GM21390 (cell line): ENCODE data around the gene PTPN1.

Experiments used
- ATAC-seq: cut with Tn5 transposase; IDR thresholded peaks from one replicate; pipeline ENCODE4 v1.9.1; 2021; ENCODE audit not compliant: unreplicated experiment

The PTPN1 gene

DNA sequence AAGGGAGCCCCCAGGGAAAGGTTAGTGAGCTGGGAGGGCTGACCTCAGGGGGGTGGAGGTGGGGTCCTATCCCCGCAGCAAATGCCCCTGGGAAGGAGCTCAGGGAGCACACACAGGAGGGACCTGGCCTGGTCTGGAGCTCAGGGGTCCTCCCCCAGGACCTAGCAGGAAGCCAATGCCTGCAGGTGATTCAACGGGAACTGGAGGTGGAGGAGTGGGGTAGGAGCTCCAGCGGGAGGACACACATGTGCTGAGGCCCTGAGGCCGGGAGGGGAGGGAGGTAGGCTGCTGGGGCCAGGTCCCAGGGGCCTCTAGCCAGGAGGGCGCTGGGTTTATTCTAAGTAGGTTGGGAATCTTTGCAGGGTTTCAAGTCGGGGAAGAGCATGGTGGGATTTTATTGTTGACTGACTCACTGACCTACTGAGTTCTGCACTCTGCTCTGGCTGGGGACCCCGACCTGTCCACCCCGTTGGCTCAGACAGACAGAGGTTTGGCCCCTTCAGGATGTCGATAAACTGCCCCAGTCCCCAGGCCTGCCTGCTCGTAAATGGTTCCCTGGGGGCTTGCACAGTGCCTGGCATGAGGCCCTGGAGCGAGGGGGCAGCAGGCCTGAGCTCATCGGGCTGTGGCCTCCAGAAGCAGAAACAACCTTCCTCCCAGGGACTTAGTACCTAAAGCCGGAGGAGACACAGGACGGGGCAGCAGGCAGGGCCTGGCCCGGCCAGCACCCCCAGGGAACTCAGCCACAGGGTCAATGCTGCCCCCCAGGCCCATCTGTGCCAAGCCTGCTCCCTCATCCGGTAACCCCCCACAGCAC lies 118.9 kb downstream of the PTPN1 start:
- ATAC-seq: no peak

DNA sequence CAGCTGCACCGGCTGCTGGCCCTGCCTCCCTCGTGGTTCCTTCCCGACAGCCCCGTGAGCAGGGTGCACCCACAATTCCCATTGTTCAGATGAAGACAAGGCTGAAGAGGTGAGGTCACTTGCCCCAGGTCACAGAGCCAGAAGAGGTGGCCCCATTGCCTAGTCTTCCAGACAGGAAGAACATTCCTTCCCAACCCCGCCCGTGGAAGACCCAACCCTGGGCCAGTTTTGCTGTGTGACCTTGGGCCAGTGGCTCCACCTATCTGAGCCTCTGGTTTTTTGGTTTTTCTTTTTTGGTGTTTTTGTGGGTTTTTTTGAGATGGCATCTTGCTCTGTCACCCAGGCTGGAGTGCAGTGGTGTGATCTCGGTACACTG lies 119.5 kb downstream of the PTPN1 start:
- ATAC-seq: no peak

GRCh38 chr20:50630578-50631263 lies 120.5 kb downstream of the PTPN1 start:
- ATAC-seq: no peak

DNA sequence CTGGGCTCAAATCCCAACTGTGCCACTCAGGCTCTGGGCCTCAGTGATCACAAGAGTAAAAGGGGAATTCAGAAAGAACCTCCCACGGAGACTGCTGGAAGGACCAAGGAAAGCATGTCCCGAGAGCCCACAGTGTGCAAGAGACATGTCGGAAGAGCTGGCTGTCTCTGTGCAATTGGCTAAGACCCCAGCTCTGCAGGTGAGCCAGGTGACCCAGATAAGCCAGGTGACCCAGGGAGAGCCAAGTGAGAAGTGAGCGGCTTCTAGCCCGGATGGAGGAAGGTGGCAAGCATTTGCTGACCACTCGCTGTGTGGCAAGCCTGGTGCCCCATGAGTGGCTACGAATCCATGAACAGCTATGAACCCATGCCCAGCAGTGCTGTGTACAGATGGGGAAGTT lies 122.1 kb downstream of the PTPN1 start:
- ATAC-seq: no peak

GRCh38 chr20:50632701-50633100 lies 122.5 kb downstream of the PTPN1 start:
- ATAC-seq: no peak

DNA sequence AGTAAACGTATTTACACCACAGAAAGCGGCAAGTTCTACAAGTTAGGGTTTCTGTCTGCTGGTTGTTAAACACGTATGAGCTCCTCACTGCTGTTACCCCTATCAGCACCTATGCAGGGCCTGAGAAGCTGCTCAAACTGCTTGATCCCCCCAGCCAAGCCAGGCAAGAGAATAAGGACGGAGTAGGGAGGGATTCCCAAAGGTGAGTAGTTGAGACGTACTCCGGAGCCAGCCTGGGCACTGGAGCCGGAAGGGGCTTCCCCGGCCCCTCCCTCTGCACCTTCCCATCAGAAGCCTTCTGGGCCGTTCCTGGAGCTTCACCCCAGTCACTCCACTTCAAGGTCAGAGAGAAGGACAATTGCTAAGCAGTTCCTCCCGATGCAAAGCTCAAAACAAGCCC lies 123.2 kb downstream of the PTPN1 start:
- no peak for ATAC-seq

DNA sequence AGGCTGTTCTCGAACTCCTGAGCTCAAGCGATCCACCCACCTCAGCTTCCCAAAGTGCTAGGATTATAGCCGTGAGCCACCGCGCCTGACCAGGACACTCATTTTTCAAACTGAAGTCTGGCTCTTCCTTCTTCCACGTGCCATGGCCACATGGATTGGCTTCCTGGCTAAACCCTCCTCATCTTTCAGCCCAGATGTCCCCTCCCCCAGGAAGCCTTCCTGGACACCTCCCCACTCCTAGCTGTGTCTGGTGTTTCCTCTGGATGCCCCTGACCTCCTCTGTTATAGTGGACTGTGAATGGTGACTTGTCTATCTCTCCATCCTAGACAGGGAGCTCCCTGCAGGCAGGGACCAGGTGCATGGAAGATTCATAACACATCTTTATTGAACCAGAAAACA lies 124.0 kb downstream of the PTPN1 start:
- no peak for ATAC-seq
